Nephron (organoid): ENCODE data around the gene MAT2B.
"Not testable (repeated sequence)": the region's sequence is repeated elsewhere in the genome, so short reads cannot be mapped to it uniquely, and the experiment has no call there.

ENCODE experiments used
- H3K27ac Mint-ChIP-seq, 3 experiments: 2 replicates each; pipeline ENCODE4 v1.8.0; 2020; ENCODE audit warnings: mixed read lengths in 3 of 3, mild to moderate bottlenecking in 2 of 3, moderate library complexity in 1 of 3
- H3K27me3 Mint-ChIP-seq: 2 replicates; pipeline ENCODE4 v1.8.0; 2021; ENCODE audit warnings: low read depth, mild to moderate bottlenecking, moderate library complexity, mixed read lengths
- H3K36me3 Mint-ChIP-seq: 2 replicates; pipeline ENCODE4 v1.8.0; 2020; ENCODE audit warnings: low read depth, mixed read lengths
- H3K4me1 Mint-ChIP-seq: 2 replicates; pipeline ENCODE4 v1.8.0; 2020; ENCODE audit warnings: mixed read lengths
- H3K4me3 Mint-ChIP-seq, 3 experiments: 2 replicates each; pipeline ENCODE4 v1.8.0; 2020; ENCODE audit warnings: mild to moderate bottlenecking in 3 of 3, mixed read lengths in 3 of 3, moderate library complexity in 2 of 3
- H3K9me3 Mint-ChIP-seq: 2 replicates; pipeline ENCODE4 v1.8.0; 2020; ENCODE audit warnings: mixed read lengths
- TF ChIP-seq, protein P1 (sequence below), 3 experiments: fragments of 200-600 bp; sonication (generic); IDR thresholded peaks; one replicate each; pipeline ENCODE4 v1.5.0; 2021; ENCODE audit warnings: antibody characterized with exemption in 3 of 3; ENCODE audit not compliant: unreplicated experiment in 3 of 3

The MAT2B gene

DNA sequence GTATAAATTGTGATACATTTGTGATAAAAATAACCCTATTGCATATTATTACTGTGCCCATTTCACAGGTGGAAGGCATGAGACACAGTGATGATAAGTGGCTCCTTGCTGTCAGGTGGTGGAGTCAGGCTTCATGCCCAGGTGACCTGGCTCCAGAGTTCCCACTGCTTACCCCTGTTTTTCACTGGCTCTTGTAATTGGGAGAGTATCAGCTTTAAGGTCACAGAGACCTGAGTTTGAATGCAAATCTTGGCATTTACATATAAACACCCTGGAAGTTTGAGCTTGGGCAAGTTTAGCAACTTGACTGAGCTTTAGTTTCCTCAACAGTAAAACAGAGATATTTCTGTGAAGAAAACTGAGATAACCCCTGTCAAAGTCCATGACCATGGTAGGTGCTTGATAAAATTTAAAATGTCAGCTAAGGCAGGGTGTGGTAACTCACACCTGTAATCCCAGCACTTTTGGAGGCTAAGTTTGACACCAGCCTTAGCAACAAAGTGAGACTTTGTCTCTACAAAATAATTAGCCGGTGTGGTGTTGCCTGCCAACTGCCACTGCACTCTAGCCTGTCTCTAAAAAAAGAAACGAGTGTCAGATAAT, 29.2 kb downstream of the MAT2B start:
- Mint-ChIP-seq H3K9me3 (no peaks in the 10 kb centered on the region), H3K27ac (no peak overlapping the region), H3K4me3 (no peak overlapping the region), H3K36me3 (no peaks in the 10 kb centered on the region), H3K27me3 (no peaks in the 10 kb centered on the region), H3K4me1 (peaks cover 17% of the 10 kb centered on the region)
- TF ChIP-seq, protein P1, sequence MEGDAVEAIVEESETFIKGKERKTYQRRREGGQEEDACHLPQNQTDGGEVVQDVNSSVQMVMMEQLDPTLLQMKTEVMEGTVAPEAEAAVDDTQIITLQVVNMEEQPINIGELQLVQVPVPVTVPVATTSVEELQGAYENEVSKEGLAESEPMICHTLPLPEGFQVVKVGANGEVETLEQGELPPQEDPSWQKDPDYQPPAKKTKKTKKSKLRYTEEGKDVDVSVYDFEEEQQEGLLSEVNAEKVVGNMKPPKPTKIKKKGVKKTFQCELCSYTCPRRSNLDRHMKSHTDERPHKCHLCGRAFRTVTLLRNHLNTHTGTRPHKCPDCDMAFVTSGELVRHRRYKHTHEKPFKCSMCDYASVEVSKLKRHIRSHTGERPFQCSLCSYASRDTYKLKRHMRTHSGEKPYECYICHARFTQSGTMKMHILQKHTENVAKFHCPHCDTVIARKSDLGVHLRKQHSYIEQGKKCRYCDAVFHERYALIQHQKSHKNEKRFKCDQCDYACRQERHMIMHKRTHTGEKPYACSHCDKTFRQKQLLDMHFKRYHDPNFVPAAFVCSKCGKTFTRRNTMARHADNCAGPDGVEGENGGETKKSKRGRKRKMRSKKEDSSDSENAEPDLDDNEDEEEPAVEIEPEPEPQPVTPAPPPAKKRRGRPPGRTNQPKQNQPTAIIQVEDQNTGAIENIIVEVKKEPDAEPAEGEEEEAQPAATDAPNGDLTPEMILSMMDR (IDR thresholded peaks at IDR 0.05; ENCODE audit: unreplicated experiment in 3 of 3), result no peak

DNA sequence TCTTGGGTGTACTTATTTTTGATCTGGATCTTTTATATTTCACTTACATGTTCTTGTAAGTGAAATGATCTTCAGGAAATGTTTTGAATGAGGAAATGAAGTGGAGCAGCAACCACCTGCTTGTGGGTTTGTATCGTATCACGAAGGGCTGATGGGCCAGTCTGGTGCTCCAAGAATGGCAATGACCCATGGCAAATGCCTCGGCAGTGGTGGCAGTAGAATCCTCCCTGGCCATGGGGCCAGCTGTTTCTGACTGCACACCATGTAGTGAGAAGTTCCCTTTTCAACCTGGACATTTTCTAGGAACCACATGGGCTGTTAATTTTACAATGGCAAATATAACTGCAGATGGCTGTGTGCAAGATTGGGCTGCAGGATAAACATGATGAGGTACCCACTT, 29.9 kb downstream of the MAT2B start:
- no peak overlapping the region for H3K27ac Mint-ChIP-seq
- H3K27me3 Mint-ChIP-seq, result no peaks in the 10 kb centered on the region
- H3K4me1 Mint-ChIP-seq, result peaks cover 17% of the 10 kb centered on the region
- no peaks in the 10 kb centered on the region for H3K36me3 Mint-ChIP-seq
- H3K4me3 Mint-ChIP-seq, result no peak overlapping the region
- TF ChIP-seq, protein P1 (IDR thresholded peaks at IDR 0.05; ENCODE audit: unreplicated experiment in 3 of 3), result no peak
- H3K9me3 Mint-ChIP-seq, result no peaks in the 10 kb centered on the region

DNA sequence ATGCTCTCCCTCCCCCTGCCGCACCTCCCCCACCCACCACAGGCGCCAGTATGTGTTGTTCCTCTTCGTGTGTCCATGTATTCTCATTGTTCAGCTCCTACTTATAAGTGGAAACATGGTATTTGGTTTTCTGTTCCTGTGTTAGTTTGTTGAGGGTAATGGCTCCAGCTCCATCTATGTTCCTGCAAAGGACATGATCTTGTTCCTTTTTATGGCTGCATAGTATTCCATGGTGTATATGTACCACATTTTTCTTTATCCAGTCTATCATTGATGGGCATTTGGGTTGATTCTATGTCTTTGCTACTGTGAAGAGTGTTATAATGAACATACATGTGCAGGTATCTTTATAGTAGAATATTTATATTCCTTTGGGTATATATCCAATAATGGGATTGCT, 31.0 kb downstream of the MAT2B start:
- not testable (repeated sequence) for H3K4me3 Mint-ChIP-seq, H3K27me3 Mint-ChIP-seq, H3K36me3 Mint-ChIP-seq, H3K9me3 Mint-ChIP-seq, H3K27ac Mint-ChIP-seq
- peaks cover 17% of the 10 kb centered on the region for H3K4me1 Mint-ChIP-seq

DNA sequence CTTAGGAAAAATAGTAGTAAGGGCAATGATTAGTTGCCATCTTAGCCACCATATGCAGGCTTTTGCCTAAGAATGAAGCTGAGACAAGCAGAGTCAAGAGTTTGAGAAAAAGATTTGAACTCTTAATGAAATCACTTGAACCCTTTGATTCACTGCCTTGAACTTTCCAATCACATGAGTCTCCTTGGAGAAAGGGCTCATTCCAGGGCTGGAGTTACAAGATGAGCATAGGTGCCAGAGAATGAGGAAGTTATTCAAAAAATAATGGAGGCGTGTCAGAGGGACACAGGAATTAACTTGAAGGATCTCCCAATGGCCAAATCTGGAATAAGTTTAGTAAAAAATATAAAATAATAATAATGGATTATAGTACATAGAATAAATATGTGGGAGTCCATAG, 35.3 kb downstream of the MAT2B start:
- TF ChIP-seq, protein P1 (IDR thresholded peaks at IDR 0.05; ENCODE audit: unreplicated experiment in 3 of 3), result no peak
- Mint-ChIP-seq H3K4me1 (no peaks in the 10 kb centered on the region), H3K36me3 (no peaks in the 10 kb centered on the region), H3K27me3 (no peaks in the 10 kb centered on the region), H3K27ac (no peak overlapping the region), H3K4me3 (no peak overlapping the region), H3K9me3 (no peaks in the 10 kb centered on the region)

DNA sequence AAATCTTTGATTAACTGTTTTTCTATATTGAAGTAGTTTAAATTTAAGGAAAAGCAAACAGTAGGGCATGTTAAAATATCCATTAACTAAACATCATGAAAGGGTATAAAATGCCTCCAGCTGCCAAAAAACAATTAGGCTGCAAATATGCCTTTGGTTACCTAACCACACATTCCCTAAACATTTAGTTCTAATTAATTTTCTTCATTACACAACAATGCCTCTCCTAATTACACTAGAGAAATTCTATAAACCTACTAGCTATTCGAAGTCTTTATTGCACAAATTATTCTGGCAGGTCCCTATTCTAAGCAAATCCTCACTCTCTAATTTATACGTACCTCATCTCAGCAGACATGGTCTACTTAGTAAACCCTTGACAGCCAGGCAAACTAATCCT, 37.4 kb downstream of the MAT2B start:
- no peak overlapping the region for H3K4me3 Mint-ChIP-seq
- H3K4me1 Mint-ChIP-seq, result no peaks in the 10 kb centered on the region
- no peaks in the 10 kb centered on the region for H3K9me3 Mint-ChIP-seq
- no peaks in the 10 kb centered on the region for H3K36me3 Mint-ChIP-seq
- H3K27ac Mint-ChIP-seq, result no peak overlapping the region
- no peaks in the 10 kb centered on the region for H3K27me3 Mint-ChIP-seq
- TF ChIP-seq, protein P1 (IDR thresholded peaks at IDR 0.05; ENCODE audit: unreplicated experiment in 3 of 3), result no peak

DNA sequence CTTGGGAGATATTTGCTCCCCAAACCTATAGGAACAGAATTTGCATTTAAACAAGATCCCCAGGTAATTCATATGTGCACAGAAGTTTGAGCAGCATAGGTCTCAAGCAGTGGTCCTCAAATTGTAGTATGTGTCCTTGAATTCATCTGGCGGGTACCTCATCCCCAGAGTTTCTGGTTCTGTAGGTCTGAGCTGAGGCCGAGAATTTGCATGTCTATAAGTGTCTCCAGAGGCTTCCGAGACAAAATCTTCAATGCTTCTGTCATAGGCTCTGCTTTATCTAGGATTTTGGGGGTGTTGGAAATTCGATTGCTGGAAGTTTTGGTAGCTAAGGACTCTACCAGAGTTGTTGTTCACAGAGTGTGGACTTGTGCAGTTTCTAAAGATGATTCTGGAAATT, 38.6 kb downstream of the MAT2B start:
- Mint-ChIP-seq H3K27ac (no peak overlapping the region), H3K4me1 (no peaks in the 10 kb centered on the region), H3K9me3 (no peaks in the 10 kb centered on the region), H3K4me3 (no peak overlapping the region), H3K36me3 (no peaks in the 10 kb centered on the region), H3K27me3 (no peaks in the 10 kb centered on the region)
- TF ChIP-seq, protein P1 (IDR thresholded peaks at IDR 0.05; ENCODE audit: unreplicated experiment in 3 of 3), result no peak
